WERI-Rb-1 (cell line): ENCODE data around the gene ASCC3.

Source experiments
- DNase-seq: peaks from one replicate; pipeline ENCODE4 v3.0.0-alpha.2; 2020
- H3K27ac ChIP-seq: fragments of 250-450 bp; sonication (Bioruptor Pico); 2 replicates; pipeline ENCODE4 v1.5.1; 2020; ENCODE audit warnings: mild to moderate bottlenecking, moderate library complexity
- H3K27me3 ChIP-seq: fragments of 250-450 bp; sonication (Bioruptor Pico); 2 replicates; pipeline ENCODE4 v1.5.1; 2021; ENCODE audit warnings: mild to moderate bottlenecking, low read depth, moderate library complexity; ENCODE audit not compliant: insufficient read depth, severe bottlenecking
- H3K36me3 ChIP-seq: fragments of 250-450 bp; sonication (Bioruptor Pico); 2 replicates; pipeline ENCODE4 v1.5.1; 2020; ENCODE audit warnings: mild to moderate bottlenecking, moderate library complexity
- H3K4me3 ChIP-seq: 2 replicates; pipeline ENCODE4 v1.5.1; 2011; ENCODE audit warnings: low read depth, mild to moderate bottlenecking, control low read depth, low read length
- H3K9me3 ChIP-seq: fragments of 250-450 bp; sonication (Bioruptor Pico); 2 replicates; pipeline ENCODE4 v1.5.1; 2021; ENCODE audit warnings: mild to moderate bottlenecking, moderate library complexity; ENCODE audit not compliant: severe bottlenecking
- CTCF ChIP-seq: IDR thresholded peaks from 2 replicates; pipeline ENCODE4 v1.5.1; 2011; ENCODE audit warnings: low read depth, mild to moderate bottlenecking, control low read depth, inconsistent platforms, low read length

ASCC3 gene

GRCh38 chr6:100618351-100618671 is 262.8 kb downstream of the ASCC3 start:
- Histone ChIP-seq H3K4me3 (no peak overlapping the region), H3K27ac (no peak overlapping the region), H3K9me3 (no peaks in the 10 kb centered on the region), H3K36me3 (peaks cover 17% of the 10 kb centered on the region), H3K27me3 (no peaks in the 10 kb centered on the region)
- TF ChIP-seq CTCF = no peak
- DNase-seq = no peak

- DNase-seq = no peak
- no peaks in the 10 kb centered on the region for H3K9me3 ChIP-seq
- H3K36me3 ChIP-seq = peaks cover 17% of the 10 kb centered on the region
- no peak for TF ChIP-seq CTCF
- no peak overlapping the region for H3K4me3 ChIP-seq
- H3K27me3 ChIP-seq = no peaks in the 10 kb centered on the region
- H3K27ac ChIP-seq = no peak overlapping the region
These were observed 263.3 kb downstream of the ASCC3 start for GRCh38 chr6:100617633-100618350.

GRCh38 chr6:100614933-100615332 is 266.2 kb downstream of the ASCC3 start:
- Histone ChIP-seq H3K9me3 (no peaks in the 10 kb centered on the region), H3K36me3 (peaks cover 6% of the 10 kb centered on the region; the same call in 1 of the 2 replicates), H3K27ac (no peak overlapping the region), H3K27me3 (no peaks in the 10 kb centered on the region), H3K4me3 (no peak overlapping the region)
- TF ChIP-seq CTCF = no peak
- peak; percentile 9 for DNase-seq

- no peak for DNase-seq
- no peak overlapping the region for H3K4me3 ChIP-seq
- no peaks in the 10 kb centered on the region for H3K27me3 ChIP-seq
- H3K9me3 ChIP-seq = no peaks in the 10 kb centered on the region
- peaks cover under 1% of the 10 kb centered on the region; the same call in 1 of the 2 replicates for H3K36me3 ChIP-seq
- no peak overlapping the region for H3K27ac ChIP-seq
- TF ChIP-seq CTCF = no peak
These were observed 266.7 kb downstream of the ASCC3 start for GRCh38 chr6:100614386-100614785.

- no peak for TF ChIP-seq CTCF
- Histone ChIP-seq H3K27ac (no peak overlapping the region), H3K4me3 (no peak overlapping the region), H3K36me3 (no peaks in the 10 kb centered on the region), H3K27me3 (no peaks in the 10 kb centered on the region), H3K9me3 (no peaks in the 10 kb centered on the region)
- DNase-seq = no peak
These were observed 267.5 kb downstream of the ASCC3 start for GRCh38 chr6:100613656-100614055.

- Histone ChIP-seq H3K36me3 (no peaks in the 10 kb centered on the region), H3K27ac (no peak overlapping the region), H3K4me3 (no peak overlapping the region), H3K9me3 (no peaks in the 10 kb centered on the region), H3K27me3 (no peaks in the 10 kb centered on the region)
- TF ChIP-seq CTCF = no peak
- no peak for DNase-seq
These were observed 269.0 kb downstream of the ASCC3 start for GRCh38 chr6:100612094-100612493.
